ENCODE measurements around the gene UGT1A10. TPM values are rescaled to one million over a fixed set of nuclear protein-coding genes. Genes with fewer than 3 reads are reported as not detected.

Gene UGT1A10
- total RNA-seq, 1 experiment from 2014 or later: not detected

DNA sequence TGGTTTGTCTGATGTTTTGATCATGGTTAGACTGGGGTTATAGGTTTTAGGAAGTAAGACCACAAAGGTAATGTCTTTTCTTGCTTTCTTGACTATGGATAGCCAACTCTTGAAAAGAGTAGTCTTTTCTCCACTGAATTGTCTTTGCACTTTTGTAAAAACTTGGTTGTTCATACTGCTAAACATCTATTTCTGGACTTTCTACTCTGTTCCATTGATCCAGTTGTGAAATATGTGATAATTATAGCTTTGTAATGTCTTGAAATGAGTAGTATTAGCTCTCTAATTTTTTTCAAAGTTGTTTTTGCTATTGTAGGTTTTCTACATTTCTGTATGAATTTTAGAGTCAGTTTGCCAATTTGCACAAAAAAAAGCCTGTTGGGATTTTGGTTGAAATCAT, 22.4 kb downstream of the UGT1A10 start:
- TF ChIP-seq SIN3A (IDR thresholded peaks at IDR 0.05; ENCODE audit: low read depth) (no peak), EGR1 (IDR thresholded peaks at IDR 0.05; ENCODE audit: low read depth) (no peak), YY1 (IDR thresholded peaks at IDR 0.05; ENCODE audit: extremely low read depth, insufficient replicate concordance, low read depth, low read length) (no peak), ELF1 (IDR thresholded peaks at IDR 0.05; ENCODE audit: borderline replicate concordance, low read depth) (no peak), CBX3 (IDR thresholded peaks at IDR 0.05; ENCODE audit: low read depth) (no peak), POLR2A (IDR thresholded peaks at IDR 0.05; ENCODE audit: borderline replicate concordance, extremely low read depth, insufficient read depth, insufficient read length) (no peak)
- TF ChIP-seq, protein P1, sequence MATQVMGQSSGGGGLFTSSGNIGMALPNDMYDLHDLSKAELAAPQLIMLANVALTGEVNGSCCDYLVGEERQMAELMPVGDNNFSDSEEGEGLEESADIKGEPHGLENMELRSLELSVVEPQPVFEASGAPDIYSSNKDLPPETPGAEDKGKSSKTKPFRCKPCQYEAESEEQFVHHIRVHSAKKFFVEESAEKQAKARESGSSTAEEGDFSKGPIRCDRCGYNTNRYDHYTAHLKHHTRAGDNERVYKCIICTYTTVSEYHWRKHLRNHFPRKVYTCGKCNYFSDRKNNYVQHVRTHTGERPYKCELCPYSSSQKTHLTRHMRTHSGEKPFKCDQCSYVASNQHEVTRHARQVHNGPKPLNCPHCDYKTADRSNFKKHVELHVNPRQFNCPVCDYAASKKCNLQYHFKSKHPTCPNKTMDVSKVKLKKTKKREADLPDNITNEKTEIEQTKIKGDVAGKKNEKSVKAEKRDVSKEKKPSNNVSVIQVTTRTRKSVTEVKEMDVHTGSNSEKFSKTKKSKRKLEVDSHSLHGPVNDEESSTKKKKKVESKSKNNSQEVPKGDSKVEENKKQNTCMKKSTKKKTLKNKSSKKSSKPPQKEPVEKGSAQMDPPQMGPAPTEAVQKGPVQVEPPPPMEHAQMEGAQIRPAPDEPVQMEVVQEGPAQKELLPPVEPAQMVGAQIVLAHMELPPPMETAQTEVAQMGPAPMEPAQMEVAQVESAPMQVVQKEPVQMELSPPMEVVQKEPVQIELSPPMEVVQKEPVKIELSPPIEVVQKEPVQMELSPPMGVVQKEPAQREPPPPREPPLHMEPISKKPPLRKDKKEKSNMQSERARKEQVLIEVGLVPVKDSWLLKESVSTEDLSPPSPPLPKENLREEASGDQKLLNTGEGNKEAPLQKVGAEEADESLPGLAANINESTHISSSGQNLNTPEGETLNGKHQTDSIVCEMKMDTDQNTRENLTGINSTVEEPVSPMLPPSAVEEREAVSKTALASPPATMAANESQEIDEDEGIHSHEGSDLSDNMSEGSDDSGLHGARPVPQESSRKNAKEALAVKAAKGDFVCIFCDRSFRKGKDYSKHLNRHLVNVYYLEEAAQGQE (IDR thresholded peaks at IDR 0.05; ENCODE audit: low read depth): no peak
- ChIA-PET CTCF (no interaction called here), RAD21 (ENCODE audit: low non-redundant PET in 1 of 2, low total read pairs in 2 of 2, uncharacterized antibody in 2 of 2, unreplicated experiment in 2 of 2) (no interaction called here), POLR2A (no interaction called here)
- peaks cover 7% of the 10 kb centered on the region; the same call in 1 of the 2 replicates for H3K27me3 ChIP-seq (ENCODE audit: insufficient read depth, low read length)
- no peaks in the 10 kb centered on the region for H4K20me1 ChIP-seq (ENCODE audit: insufficient read depth)
- ATAC-seq: no peak
- H3K4me2 ChIP-seq (ENCODE audit: low read length): no peak overlapping the region
- H3K9me3 ChIP-seq (ENCODE audit: control insufficient read depth in 1 of 2, insufficient read depth in 1 of 2, low read depth in 1 of 2, low read length in 2 of 2): no peaks in the 10 kb centered on the region
- H3K36me3 ChIP-seq (ENCODE audit: control insufficient read depth in 1 of 2, insufficient read depth in 2 of 2, low read length in 2 of 2): no peaks in the 10 kb centered on the region
- H3K79me2 ChIP-seq (ENCODE audit: insufficient read depth, low read length): no peaks in the 10 kb centered on the region
- H3K4me3 ChIP-seq (replicated peaks in 1 of 2; ENCODE audit: low read depth in 1 of 2, low read length in 2 of 2): no peak overlapping the region
- H3K9ac ChIP-seq (ENCODE audit: low read length): no peak overlapping the region
- intact Hi-C loops (cut with micrococcal nuclease): no loop called here
- H3K4me1 ChIP-seq (ENCODE audit: control insufficient read depth in 1 of 2, insufficient read depth in 2 of 2, low read length in 2 of 2): no peaks in the 10 kb centered on the region
- no peaks in the 10 kb centered on the region for H3K9me2 ChIP-seq (ENCODE audit: insufficient read depth)
- H2AFZ ChIP-seq (ENCODE audit: low read depth, low read length, poor library complexity, severe bottlenecking): no peak overlapping the region
- no TSS peak for BruUV-seq (replicated peaks)
- no peak overlapping the region for H3K27ac ChIP-seq (ENCODE audit: low read depth, low read length)
- DNase-seq (ENCODE audit: low read depth, low spot score): no peak

DNA sequence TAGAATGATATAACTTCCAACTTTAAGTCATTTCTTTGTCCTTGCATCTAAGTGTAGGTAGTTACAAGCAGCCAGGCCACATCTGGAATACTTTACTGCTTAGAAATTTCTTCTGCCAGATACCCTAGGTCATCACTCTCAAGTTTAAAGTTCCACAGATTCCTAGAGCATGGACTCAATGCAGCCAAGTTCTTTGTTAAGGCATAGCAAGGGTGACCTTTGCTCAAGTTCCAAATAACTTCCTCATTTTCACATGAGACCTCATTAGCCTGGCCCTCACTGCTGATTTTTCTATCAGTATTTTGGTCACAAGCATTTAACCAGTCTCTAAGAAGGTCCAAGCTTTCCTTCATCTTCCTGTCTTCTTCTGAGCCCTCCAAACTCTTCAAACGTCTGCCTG, 27.7 kb downstream of the UGT1A10 start:
- Histone ChIP-seq H3K4me3 (replicated peaks in 1 of 2; ENCODE audit: low read depth in 1 of 2, low read length in 2 of 2) (no peak overlapping the region), H3K36me3 (ENCODE audit: control insufficient read depth in 1 of 2, insufficient read depth in 2 of 2, low read length in 2 of 2) (no peaks in the 10 kb centered on the region), H3K4me1 (ENCODE audit: control insufficient read depth in 1 of 2, insufficient read depth in 2 of 2, low read length in 2 of 2) (no peaks in the 10 kb centered on the region), H3K27ac (ENCODE audit: low read depth, low read length) (no peak overlapping the region), H4K20me1 (ENCODE audit: insufficient read depth) (no peaks in the 10 kb centered on the region), H2AFZ (ENCODE audit: low read depth, low read length, poor library complexity, severe bottlenecking) (no peak overlapping the region), H3K4me2 (ENCODE audit: low read length) (no peak overlapping the region), H3K27me3 (ENCODE audit: insufficient read depth, low read length) (peaks cover 7% of the 10 kb centered on the region; the same call in 1 of the 2 replicates), H3K9me2 (ENCODE audit: insufficient read depth) (no peaks in the 10 kb centered on the region), H3K79me2 (ENCODE audit: insufficient read depth, low read length) (no peaks in the 10 kb centered on the region), H3K9ac (ENCODE audit: low read length) (no peak overlapping the region), H3K9me3 (ENCODE audit: control insufficient read depth in 1 of 2, insufficient read depth in 1 of 2, low read depth in 1 of 2, low read length in 2 of 2) (no peaks in the 10 kb centered on the region)
- TF ChIP-seq EGR1 (IDR thresholded peaks at IDR 0.05; ENCODE audit: low read depth) (no peak), RAD21 (IDR thresholded peaks at IDR 0.05; ENCODE audit: low read depth) (no peak)
- ATAC-seq (no peak), DNase-seq (ENCODE audit: low read depth, low spot score) (no peak)
- ChIA-PET CTCF (no interaction called here), RAD21 (ENCODE audit: low non-redundant PET in 1 of 2, low total read pairs in 2 of 2, uncharacterized antibody in 2 of 2, unreplicated experiment in 2 of 2) (no interaction called here), POLR2A (no interaction called here)
- BruUV-seq (replicated peaks): no TSS peak
- intact Hi-C loops (cut with micrococcal nuclease): no loop called here

Measured in HCT116 (cell line).